GM21786 (cell line): ENCODE data around the gene ZBTB46.

Experiments used
- ATAC-seq: cut with Tn5 transposase; IDR thresholded peaks from one replicate; pipeline ENCODE4 v1.9.1; 2021; ENCODE audit not compliant: unreplicated experiment

The ZBTB46 gene

GRCh38 chr20:63839620-63840019, 8.6 kb upstream of the ZBTB46 start:
- no peak for ATAC-seq

GRCh38 chr20:63837479-63837878, 6.4 kb upstream of the ZBTB46 start:
- ATAC-seq: no peak

GRCh38 chr20:63836458-63837344, 5.6 kb upstream of the ZBTB46 start:
- no peak for ATAC-seq

DNA sequence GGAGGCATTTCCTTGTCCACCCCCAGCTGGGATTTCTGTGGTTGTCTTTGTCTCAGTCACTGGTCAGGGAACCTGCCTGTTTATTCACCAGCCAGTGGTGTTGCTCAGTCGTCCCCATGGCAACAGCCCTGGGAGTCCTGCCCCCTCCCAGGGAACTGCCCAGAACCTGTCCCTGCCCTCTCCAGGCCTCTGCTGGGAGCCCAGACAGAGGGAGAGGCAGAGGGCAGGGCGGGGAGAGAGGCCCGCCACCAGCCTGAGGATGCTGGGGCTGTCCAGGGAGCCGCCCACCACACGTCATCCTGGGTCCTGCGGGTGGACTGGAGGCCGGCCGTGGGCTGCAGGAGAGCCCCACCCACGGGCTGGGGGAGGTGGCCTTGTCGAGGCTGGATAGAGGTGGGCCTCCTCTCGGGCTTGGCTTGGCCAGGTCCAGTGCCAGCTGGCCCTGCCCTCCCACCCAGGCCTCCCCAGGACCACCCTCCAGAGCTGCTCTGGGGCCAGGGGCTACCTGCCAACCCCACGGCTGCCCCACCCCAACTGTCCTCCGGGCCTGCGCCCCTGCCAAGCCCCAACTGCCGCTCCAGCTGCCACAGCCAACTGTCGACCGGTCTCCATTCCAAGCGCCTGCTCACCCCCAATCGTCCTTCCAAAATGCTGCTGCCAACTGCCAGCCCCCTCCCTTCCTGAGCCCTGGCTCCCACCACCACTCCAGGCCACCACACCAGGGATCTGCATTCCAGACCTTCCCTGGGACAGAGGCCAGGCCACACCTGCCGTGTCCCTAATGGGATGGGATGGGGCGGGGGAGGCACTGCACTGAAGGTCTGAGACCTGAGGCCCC, 4.2 kb upstream of the ZBTB46 start:
- ATAC-seq: no peak

DNA sequence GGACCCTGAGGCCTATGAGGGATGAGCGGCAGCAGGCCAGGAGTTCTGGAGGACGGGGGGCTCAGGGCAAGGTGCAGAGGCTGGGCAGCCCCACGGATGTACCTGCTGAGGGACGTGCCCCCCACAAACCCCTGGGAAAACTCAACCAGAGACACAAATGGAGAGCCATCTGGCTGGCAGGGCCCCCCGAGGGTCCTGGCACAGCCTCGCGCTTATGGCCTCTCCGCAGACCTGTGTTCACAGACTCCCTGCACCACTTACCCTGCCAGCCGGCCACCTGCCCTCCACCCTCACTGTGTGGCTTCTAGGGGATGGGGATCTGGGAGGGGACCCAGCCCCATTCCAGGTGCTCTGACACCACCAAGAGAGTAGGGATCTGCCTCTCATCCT, 3.4 kb upstream of the ZBTB46 start:
- ATAC-seq: no peak

- ATAC-seq: no peak
Measured at GRCh38 chr20:63833776-63834490, 2.9 kb upstream of the ZBTB46 start.

- no peak for ATAC-seq
Measured at GRCh38 chr20:63831993-63832686, 1.1 kb upstream of the ZBTB46 start.

- ATAC-seq: no peak
Measured at GRCh38 chr20:63831646-63831992, 555 bp upstream of the ZBTB46 start.

- no peak for ATAC-seq
Measured at GRCh38 chr20:63829945-63830835, 874 bp downstream of the ZBTB46 start.

- no peak for ATAC-seq
Measured at GRCh38 chr20:63829603-63829944, 1.5 kb downstream of the ZBTB46 start.

- ATAC-seq: no peak
Measured at GRCh38 chr20:63828951-63829350, 2.1 kb downstream of the ZBTB46 start.

DNA sequence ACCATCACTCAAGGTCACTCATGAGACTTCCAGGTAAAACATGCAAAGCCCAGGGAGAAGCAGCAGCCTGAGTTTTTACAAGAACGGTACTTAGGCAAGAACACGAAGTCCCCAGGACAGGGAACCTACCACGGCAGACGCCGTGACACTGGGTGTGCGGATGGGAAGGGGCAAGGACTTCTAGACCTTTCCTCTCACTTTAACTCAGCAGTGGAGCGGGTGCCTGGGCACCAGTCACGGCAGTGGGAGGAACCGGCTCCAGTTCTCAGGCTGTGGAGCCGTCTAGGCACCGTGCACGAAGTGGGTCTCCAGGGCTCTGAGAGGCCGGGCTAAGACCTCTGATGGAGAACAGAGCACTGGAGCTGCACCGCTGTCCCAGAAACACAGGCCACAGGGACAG, 2.5 kb downstream of the ZBTB46 start:
- no peak for ATAC-seq

GRCh38 chr20:63828124-63828523, 2.9 kb downstream of the ZBTB46 start:
- ATAC-seq: no peak

- ATAC-seq: no peak
Measured at GRCh38 chr20:63826753-63827152, 4.3 kb downstream of the ZBTB46 start.

- ATAC-seq: no peak
Measured at GRCh38 chr20:63825331-63826118, 5.5 kb downstream of the ZBTB46 start.

- no peak for ATAC-seq
Measured at GRCh38 chr20:63823691-63824311, 7.3 kb downstream of the ZBTB46 start.

GRCh38 chr20:63822276-63822696, 8.8 kb downstream of the ZBTB46 start:
- no peak for ATAC-seq

DNA sequence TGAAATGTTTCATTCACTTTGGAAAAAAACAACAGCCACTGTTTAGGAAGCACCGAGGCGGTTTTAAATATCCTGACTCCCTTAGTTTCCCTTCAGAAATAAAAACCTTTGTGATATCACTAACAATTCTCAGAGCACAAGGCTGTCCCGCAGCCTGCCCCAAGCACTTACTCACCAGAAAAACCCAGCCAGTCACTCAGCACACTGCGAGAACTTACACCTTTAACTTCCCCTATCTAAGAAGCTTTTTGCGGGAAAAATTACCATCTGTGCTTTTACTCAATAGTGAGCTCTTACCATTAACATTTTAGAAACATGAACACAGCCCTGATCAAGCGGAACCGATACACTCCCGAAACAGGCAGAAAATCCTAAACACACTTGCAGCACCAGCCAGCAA, 9.3 kb downstream of the ZBTB46 start:
- no peak for ATAC-seq
